MCF 10A (cell line): Measurements from ENCODE around the gene FNBP1. TPM values are rescaled to one million over a fixed set of nuclear protein-coding genes. Genes with fewer than 3 reads are reported as not detected.
A peak's percentile ranks its signal among the peaks of the same experiment; 100 is the strongest.

ENCODE experiments used
- BruUV-seq: library from RNA; stranded (reverse); fragments of 400-500 nt; replicated peaks from 2 replicates; lab custom pipeline; 2021; lab: Mats Ljungman, UMichigan
- CTCF ChIA-PET: fragments of 300-600 bp; sonication (Branson Sonifier 250); formaldehyde crosslinking; extraction: SDS; loops from one replicate; lab custom pipeline; 2021; ENCODE audit warnings: antibody characterized with exemption, inconsistent platforms; lab: Yijun Ruan, JAX
- POLR2A ChIA-PET: fragments of 300-600, 350-650 bp; sonication (Branson Sonifier 250); formaldehyde crosslinking; extraction: SDS; loops from one replicate; lab custom pipeline; 2020; ENCODE audit warnings: antibody characterized with exemption, inconsistent platforms; lab: Yijun Ruan, JAX
- DNase-seq: peaks from one replicate; pipeline ENCODE4 v3.0.0-alpha.2; 2018; ENCODE audit not compliant: unreplicated experiment
- H3K27ac Mint-ChIP-seq: one replicate; pipeline ENCODE4 v1.8.0; 2022; ENCODE audit warnings: mild to moderate bottlenecking, low read depth, mixed read lengths; ENCODE audit not compliant: unreplicated experiment
- H3K27me3 Mint-ChIP-seq: one replicate; pipeline ENCODE4 v1.8.0; 2022; ENCODE audit warnings: mixed read lengths; ENCODE audit not compliant: insufficient read depth, unreplicated experiment
- H3K36me3 Mint-ChIP-seq: one replicate; pipeline ENCODE4 v1.8.0; 2022; ENCODE audit warnings: mild to moderate bottlenecking, moderate library complexity, mixed read lengths; ENCODE audit not compliant: insufficient read depth, unreplicated experiment
- H3K4me1 Mint-ChIP-seq: one replicate; pipeline ENCODE4 v1.8.0; 2022; ENCODE audit warnings: mixed read lengths; ENCODE audit not compliant: insufficient read depth, unreplicated experiment
- H3K4me3 Mint-ChIP-seq: one replicate; pipeline ENCODE4 v1.8.0; 2022; ENCODE audit warnings: mild to moderate bottlenecking, moderate library complexity, mixed read lengths; ENCODE audit not compliant: unreplicated experiment
- H3K9me3 Mint-ChIP-seq: one replicate; pipeline ENCODE4 v1.8.0; 2022; ENCODE audit warnings: mixed read lengths; ENCODE audit not compliant: unreplicated experiment
- CTCF ChIP-seq: fragments of 200-600 bp; IDR thresholded peaks from one replicate; pipeline ENCODE4 v1.8.0; 2022; ENCODE audit warnings: antibody characterized with exemption, mild to moderate bottlenecking; ENCODE audit not compliant: unreplicated experiment
- intact Hi-C: fragments of 100-400 bp; cut with micrococcal nuclease; formaldehyde crosslinking; loops from 2 replicates; pipeline ENCODE4 v1.14.1; 2022
- total RNA-seq: library from RNA; stranded (reverse); gene quantifications from 2 replicates; pipeline ENCODE4 v1.2.3, GENCODE V29; 2022

Gene FNBP1
- total RNA-seq, 1 experiment from 2014 or later, result 24.4 TPM

- Mint-ChIP-seq H3K27me3 (no peaks in the 10 kb centered on the region), H3K4me1 (peaks cover 12% of the 10 kb centered on the region), H3K4me3 (no peak overlapping the region), H3K36me3 (peaks cover 35% of the 10 kb centered on the region), H3K27ac (no peak overlapping the region), H3K9me3 (no peaks in the 10 kb centered on the region)
- BruUV-seq, result no TSS peak
- ChIA-PET CTCF (no interaction called here), POLR2A (interaction anchor here (0.8 to 1.4 kb wide), 2 partner anchors 50 to 81 kb away, joined by 3 to 4 read pairs; partner anchors contain the start of gene GPR107)
- intact Hi-C loops, result no loop called here
- no peak for DNase-seq
- TF ChIP-seq CTCF, result no peak
Measured at GRCh38 chr9:129972816-129973215, 70.2 kb downstream of the FNBP1 start.

GRCh38 chr9:129968690-129969485 is 74.1 kb downstream of the FNBP1 start:
- Mint-ChIP-seq H3K9me3 (no peaks in the 10 kb centered on the region), H3K27ac (peak overlapping the region; percentile 41), H3K4me1 (peaks cover 12% of the 10 kb centered on the region), H3K4me3 (no peak overlapping the region), H3K36me3 (peaks cover 7% of the 10 kb centered on the region), H3K27me3 (no peaks in the 10 kb centered on the region)
- TF ChIP-seq CTCF, result no peak
- intact Hi-C loops, result loop anchor here (5.0 kb wide), 1 partner anchor 73 kb away; the partner anchor contains the start of gene FNBP1
- no TSS peak for BruUV-seq
- CTCF ChIA-PET, result interaction anchor here (0.8 to 1.3 kb wide), 2 partner anchors 83 to 132 kb away, joined by 3 to 4 read pairs; no protein-coding TSS in a partner anchor
- POLR2A ChIA-PET, result interaction anchor here (0.8 to 1.7 kb wide), 10 partner anchors 9 to 84 kb away, joined by 3 to 6 read pairs (median 3); partner anchors contain the start of gene GPR107
- peak; percentile 87 for DNase-seq

- peaks cover 18% of the 10 kb centered on the region for H3K4me1 Mint-ChIP-seq
- CTCF ChIA-PET, result interaction anchor here (0.6 kb wide), 1 partner anchor 670 kb away, joined by 3 read pairs; no protein-coding TSS in a partner anchor
- no peak overlapping the region for H3K27ac Mint-ChIP-seq
- POLR2A ChIA-PET, result interaction anchor here (1.1 kb wide), 1 partner anchor 119 kb away, joined by 3 read pairs; no protein-coding TSS in a partner anchor
- H3K4me3 Mint-ChIP-seq, result no peak overlapping the region
- no peak for DNase-seq
- no peaks in the 10 kb centered on the region for H3K27me3 Mint-ChIP-seq
- H3K9me3 Mint-ChIP-seq, result no peaks in the 10 kb centered on the region
- intact Hi-C loops, result loop anchor here (5.0 kb wide), 1 partner anchor 77 kb away; the partner anchor contains the start of gene FNBP1
- BruUV-seq, result no TSS peak
- H3K36me3 Mint-ChIP-seq, result no peaks in the 10 kb centered on the region
- TF ChIP-seq CTCF, result no peak
Measured at GRCh38 chr9:129964901-129965734, 77.9 kb downstream of the FNBP1 start.
